Hepatocyte (in vitro differentiated cells): Measurements from ENCODE around the gene MYH7B.

ENCODE experiments used
- EZH2phosphoT487 ChIP-seq: fragments of 200-600 bp; sonication (generic); IDR thresholded peaks from one replicate; pipeline ENCODE4 v1.6.1; 2018; ENCODE audit warnings: antibody characterized with exemption, mild to moderate bottlenecking, low read depth, moderate library complexity; ENCODE audit not compliant: unreplicated experiment, severe bottlenecking
- TF ChIP-seq, protein P1 (sequence below): fragments of 200-600 bp; sonication (generic); IDR thresholded peaks from 2 replicates; pipeline ENCODE4 v1.5.1; 2016; ENCODE audit warnings: antibody characterized with exemption, mild to moderate bottlenecking; ENCODE audit not compliant: poor library complexity

DNA sequence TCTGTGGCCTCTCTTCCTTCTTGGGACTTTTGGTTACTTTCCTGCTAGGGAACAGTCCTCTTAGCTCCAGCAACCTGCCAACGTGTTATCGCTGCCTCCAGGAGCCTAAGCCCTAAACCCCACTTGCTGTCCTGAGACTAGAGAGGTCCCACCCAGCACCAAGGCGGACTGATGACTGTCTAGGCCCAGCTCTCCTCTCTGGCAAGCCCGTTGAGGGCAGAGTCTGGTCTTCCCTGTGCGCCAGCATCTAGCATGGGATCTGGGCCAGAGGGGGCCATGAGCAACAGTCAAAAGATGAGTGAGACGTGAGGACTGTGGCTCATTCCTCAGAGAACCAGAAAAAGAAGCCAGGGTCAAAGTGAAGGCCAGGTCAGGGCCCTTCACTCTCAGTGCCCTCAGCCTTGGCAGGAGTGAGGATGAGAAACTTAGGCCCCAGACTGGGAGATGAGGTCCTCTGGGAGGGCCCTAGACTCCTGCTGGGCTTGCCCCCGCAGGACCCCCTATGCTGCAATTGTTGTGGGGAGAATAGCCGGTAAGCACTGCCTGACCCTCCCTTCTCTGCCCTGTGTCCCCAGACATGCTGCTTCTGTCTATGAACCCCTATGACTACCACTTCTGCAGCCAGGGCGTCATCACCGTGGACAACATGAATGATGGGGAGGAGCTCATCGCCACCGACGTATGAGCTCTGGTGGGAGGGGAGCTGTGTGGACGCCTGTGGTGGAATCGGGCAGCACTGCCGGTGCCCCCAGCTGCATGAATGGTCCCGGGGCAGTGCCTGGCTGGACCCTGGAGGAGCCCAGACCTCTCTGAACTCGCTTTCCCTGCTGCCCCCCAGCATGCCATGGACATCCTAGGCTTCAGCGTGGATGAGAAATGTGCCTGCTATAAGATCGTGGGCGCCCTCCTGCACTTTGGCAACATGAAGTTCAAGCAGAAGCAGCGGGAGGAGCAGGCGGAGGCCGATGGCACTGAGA lies 30.9 kb downstream of the MYH7B start:
- TF ChIP-seq EZH2phosphoT487 = no peak
- TF ChIP-seq, protein P1, sequence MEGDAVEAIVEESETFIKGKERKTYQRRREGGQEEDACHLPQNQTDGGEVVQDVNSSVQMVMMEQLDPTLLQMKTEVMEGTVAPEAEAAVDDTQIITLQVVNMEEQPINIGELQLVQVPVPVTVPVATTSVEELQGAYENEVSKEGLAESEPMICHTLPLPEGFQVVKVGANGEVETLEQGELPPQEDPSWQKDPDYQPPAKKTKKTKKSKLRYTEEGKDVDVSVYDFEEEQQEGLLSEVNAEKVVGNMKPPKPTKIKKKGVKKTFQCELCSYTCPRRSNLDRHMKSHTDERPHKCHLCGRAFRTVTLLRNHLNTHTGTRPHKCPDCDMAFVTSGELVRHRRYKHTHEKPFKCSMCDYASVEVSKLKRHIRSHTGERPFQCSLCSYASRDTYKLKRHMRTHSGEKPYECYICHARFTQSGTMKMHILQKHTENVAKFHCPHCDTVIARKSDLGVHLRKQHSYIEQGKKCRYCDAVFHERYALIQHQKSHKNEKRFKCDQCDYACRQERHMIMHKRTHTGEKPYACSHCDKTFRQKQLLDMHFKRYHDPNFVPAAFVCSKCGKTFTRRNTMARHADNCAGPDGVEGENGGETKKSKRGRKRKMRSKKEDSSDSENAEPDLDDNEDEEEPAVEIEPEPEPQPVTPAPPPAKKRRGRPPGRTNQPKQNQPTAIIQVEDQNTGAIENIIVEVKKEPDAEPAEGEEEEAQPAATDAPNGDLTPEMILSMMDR = no peak
